Left colon (tissue), 2 donors: ENCODE data around the gene ZNF565. TPM values are rescaled to one million over a fixed set of nuclear protein-coding genes. Genes with fewer than 3 reads are reported as not detected.
"Not testable (repeated sequence)": the region's sequence is repeated elsewhere in the genome, so short reads cannot be mapped to it uniquely, and the experiment has no call there.

ENCODE experiments used
- ATAC-seq: fragments of 200-7000 bp; cut with Tn5 transposase; one replicate; pipeline ENCODE4 v1.9.1; 2020; ENCODE audit warnings: mild to moderate bottlenecking, moderate library complexity
- DNase-seq, 2 donors: peaks; one replicate each; pipeline ENCODE4 v3.0.0-alpha.2; 2020
- intact Hi-C, 2 donors: fragments of 100-400 bp; cut with DNase I in 1 of 2; cut with micrococcal nuclease in 1 of 2; formaldehyde crosslinking; loops; one replicate each; pipeline versions ENCODE4 v1.11.2 to v1.14.0; 2022; cut with DNase I, micrococcal nuclease
- long read RNA-seq: library from polyadenylated mRNA; unstranded; transcript quantifications from one replicate; pipeline ENCODE4 v2.0.0, GENCODE V29; 2021
- total RNA-seq, 2 donors: library from RNA; stranded (reverse); fragmentation: NEBNext Ultra II Directional; extraction: Animal tissue kit (Norgen Biotek cat#: 25700); gene quantifications; one replicate each; pipeline ENCODE4 v1.2.1, GENCODE V29; 2021
- donor health status: DM: no; HTN: no; CAD: no.
- donor health status: DM: yes; HTN: yes; CAD: no.

Gene ZNF565
- total RNA-seq, result 1 to 10 TPM; 2.8 to 3.4 TPM
- long read RNA-seq, partial matches to known transcripts, result 0 of 17 reads
- long read RNA-seq, other reads (novel, unspliced or antisense), result 13 of 17 reads

DNA sequence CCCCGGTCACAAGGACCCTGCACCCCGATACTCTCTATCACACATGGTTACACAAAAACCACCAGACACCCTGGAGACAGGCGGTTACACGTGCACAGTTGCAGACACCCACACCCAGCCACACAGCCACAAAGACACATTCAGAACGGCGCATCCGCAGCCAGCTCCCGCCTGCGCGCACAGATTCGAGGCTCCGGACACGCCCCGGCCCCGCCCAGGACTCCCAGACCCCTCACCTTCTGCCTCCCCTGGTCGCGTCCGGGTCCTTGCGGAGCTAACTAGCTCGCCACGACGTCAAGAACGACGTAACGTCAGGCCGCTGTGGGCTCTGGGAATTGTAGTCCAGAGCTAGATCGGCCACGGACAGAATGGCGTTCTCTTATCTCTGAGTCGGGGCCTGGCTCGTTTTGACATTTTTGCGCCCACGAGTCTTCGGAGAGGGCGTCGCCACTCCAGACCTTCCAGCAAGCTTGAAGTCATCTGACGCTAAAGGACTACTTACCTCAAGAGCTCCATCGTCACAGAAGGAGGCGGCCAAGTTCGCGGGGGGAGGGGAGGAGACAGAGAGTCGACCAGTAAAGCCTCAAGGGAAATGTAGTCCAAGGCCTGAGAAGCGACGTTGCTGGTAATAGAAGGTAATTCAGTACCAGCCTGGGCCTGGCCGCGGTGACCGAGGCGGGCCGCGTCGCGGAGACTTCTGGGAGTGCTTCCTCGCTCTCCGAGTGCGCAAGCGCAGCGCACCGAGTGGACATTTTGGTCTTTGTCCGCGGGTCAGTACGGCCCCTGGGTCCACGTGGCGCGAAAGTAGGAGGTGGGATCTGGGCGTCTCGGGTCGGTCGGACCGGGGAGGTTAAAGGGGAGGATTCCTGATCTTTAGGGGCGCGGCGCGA lies at the start of gene ZNF565, which contains the start of gene ZNF146:
TSS of gene ZNF565 (minus strand) at position 280 of the 890 bp plus-strand sequence. CDS start 12,680 bp downstream, outside the sequence.
TSS of gene ZNF146 (plus strand) at position 721 of the 890 bp plus-strand sequence. CDS start 21,335 bp downstream, outside the sequence.
- ATAC-seq, result peak; percentile 94
- intact Hi-C loops, result no loop called here

DNA sequence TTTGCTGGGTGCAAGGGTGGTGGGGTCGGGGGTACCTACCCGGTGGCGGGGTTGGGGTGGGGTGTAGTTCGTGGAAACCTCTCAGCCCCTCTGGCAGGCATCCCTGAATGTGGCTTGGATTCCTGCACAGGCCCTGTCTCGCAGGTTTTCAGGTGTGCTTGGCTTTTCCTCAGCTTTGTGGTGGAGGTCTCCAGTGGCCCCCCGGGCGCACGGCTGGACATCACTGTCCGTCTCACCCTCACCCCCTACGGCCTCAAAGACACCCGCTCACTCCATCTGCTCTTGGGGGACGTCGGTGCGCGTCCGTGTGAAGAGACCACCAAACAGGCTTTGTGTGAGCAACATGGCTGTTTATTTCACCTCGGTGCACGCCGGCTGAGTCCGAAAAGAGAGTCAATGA lies 44.7 kb upstream of the ZNF565 start:
- ATAC-seq, result no peak
- intact Hi-C loops, result no loop called here
- DNase-seq, result no peak

More for the DNA sequence above, at the start of gene ZNF565, which contains the start of gene ZNF146:
- peak; percentile 98 to 99 for DNase-seq

DNA sequence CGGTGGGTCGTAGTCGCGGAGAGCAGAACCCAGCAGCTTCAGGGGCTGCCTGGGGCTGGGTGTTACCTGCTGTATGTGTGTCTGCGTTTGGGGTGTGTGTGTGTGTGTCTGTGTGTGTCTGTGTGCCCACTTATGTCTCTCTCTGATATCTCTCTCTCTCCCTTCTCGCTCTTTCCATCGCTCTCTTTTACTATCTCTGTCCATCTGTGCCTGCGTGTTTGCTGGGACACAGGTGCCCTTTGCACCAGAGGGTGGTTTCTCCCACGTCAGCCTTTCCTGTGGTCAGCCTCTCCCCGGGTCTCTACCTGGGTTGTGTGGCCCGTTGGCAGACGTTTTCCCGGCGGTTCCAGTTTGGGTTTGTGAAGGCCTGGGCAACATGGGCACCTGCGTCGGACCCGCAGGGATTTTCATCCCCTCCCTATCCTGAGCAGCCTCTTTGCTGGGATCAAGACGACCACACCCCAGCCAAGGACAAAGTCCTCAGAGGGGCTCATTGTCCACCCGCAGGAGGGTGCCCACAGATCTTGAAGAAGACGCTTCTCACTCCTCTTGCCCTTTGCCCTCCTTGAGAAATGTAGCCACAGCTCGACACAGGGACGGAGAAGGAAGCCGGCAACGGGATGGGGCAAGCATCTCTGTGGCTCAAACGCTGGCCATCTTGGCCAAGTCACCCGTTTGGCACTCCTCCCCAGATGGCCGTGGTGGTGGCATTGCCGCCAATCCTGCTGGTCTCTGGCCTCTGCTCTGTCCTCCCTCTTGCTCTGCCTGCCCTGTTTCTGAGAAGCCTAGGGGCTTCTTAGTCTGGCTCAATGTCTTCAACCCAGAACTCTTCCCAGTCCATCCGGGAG lies 43.8 kb upstream of the ZNF565 start:
- ATAC-seq (no peak), DNase-seq (no peak)
- intact Hi-C loops, result no loop called here

DNA sequence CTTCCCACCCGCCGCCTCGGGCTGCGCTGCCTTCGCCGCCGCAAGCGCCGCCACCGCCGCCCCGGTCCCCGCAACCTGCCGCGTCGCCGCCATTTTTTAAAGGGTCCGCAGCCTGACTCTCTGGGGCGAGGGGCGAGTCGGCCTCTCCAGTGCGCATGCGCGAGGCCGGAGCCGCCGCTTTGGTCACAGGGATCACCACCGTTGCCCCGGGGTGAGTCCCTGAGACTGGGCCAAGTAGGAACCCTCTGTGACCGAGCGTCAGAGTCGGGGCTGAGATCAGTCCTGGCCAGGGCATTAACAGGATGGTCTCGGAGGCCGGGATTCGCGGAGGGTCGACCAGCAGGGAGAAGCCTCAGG lies 43.0 kb upstream of the ZNF565 start:
- no peak for ATAC-seq

DNA sequence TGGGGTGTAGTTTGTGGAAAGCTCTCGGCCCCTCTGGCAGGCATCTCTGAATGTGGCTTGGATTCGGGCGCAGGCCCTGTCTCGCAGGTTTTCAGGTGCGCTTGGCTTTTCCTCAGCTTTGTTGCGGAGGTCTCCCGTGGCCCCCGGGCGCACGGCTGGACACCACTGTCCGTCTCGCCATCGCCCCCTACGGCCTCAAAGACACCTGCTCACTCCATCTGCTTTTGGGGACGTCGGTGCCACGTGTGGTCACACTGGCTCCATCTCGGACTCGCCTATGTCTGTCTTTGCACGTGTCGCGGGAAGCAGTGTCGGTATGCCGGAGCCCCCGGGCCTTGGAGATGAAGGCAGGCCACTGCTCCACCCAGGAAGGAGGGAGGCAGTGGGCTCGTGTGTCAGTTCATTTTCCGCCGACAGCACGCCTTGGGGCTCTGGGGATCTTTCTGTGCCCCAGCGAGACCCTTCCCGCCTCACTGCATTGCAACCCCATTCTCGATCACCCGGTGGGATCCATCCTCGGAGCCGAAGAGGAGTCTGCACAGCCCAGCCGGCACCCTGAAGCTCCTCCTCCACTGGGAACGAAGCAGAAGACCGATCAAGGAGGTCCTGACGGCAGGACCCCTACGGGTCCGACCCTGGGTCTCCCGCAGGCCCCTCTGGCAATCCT lies 42.5 kb upstream of the ZNF565 start:
- no peak for ATAC-seq
- no peak for DNase-seq
- intact Hi-C loops, result no loop called here

More for the DNA sequence above, 43.0 kb upstream of the ZNF565 start:
- intact Hi-C loops, result no loop called here
- no peak for DNase-seq

DNA sequence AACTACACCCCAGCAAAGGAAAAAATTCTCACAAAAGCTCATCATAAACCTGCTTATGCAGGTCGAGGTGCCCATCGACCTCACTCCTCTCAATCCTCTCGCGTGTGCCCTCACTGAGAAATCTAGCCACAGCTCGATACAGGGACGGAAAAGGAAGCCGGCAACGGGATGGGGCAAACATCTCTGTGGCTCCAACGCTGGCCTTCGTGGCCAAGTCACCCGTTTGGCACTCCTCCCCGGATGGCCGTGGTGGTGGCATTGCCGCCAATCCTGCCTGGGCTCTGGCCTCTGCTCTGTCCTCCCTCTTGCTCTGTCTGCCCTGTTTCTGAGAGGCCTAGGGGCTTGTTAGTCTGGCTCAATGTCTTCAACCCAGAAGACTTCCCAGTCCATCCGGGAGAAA lies 41.6 kb upstream of the ZNF565 start:
- DNase-seq, result no peak
- no peak for ATAC-seq
- intact Hi-C loops, result no loop called here

DNA sequence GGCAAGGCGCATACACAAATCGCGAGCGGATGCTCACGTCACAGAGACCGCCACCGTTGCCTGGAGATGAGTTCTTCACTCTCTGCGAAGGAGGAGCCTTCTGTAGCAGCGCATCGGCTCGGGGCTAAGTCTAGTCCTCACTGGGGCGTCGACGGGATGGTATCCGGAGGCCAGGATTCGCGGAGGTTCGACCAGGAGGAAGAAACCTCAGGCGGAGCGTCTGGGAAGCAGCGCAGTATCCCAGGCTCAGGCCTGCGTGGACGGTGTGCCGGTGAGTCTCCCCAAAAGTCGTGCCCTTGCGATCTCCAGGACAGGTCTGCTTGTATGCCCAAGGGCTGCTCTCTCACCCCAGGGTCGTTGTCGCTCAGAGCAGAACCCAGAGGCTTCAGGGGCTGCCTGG lies 40.9 kb upstream of the ZNF565 start:
- intact Hi-C loops, result no loop called here
- ATAC-seq, result no peak
- no peak for DNase-seq

DNA sequence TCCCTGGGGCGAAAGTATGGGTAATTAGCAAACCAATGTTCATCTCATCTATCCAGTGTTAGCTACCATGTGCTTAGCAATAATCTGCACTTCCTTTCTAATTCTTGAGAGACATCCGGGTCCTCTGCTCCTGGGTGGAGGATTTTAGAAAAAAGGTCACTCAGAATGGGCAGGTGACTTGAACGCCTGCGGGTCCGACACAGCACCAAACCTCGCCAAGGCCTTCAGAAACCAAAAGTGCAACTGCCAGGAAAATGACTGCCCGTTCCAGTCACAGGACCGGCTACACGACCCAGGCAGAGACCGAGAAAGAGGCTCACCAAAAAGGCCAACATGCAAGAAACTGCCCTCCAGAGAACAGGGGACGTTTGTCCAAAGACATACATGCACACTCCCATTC lies 40.4 kb upstream of the ZNF565 start:
- ATAC-seq (no peak), DNase-seq (no peak)
- intact Hi-C loops, result no loop called here

DNA sequence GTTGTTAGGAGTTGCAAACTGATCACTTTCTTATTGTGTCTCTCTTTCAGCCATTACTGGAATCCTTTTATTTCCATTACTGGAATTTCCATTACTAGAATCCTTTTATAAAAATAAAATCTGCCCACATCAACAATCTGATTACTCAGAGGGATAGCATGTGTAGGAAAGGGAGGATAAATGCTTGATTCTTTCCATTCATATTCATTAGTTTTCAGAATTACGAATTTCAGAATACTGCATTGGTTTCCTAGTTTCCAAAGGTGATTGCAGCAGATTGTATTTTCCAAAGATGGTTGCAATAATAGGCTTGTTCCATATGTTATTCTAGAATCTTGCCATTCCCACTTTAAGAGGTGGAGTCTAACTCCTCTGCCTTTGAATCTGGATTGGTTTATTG lies 37.6 kb upstream of the ZNF565 start:
- DNase-seq (no peak), ATAC-seq (no peak)
- intact Hi-C loops, result no loop called here

DNA sequence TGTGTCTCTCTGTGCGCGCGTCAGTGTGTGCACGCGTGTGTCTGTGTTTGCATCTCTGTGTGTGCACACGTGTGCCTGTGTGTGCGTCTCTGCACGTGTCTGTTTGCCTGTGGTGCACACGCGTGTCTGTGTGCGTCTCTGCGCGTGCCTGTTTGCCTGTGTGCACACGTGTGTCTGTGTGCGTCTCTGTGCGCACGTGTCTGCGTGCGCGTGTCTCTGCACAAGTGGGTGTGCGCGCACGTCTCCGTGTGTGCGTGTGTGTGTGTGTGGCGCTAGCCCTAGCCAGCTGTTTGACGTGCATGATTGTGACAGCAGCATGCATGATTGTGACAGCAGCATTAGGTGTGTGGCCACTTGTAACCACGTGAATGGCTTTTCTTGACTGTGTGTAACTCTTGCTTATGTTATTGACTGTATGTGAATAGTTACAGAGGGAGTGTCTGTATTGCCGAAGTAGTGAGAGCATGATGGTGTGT lies 31.6 kb upstream of the ZNF565 start:
- no peak for ATAC-seq

DNA sequence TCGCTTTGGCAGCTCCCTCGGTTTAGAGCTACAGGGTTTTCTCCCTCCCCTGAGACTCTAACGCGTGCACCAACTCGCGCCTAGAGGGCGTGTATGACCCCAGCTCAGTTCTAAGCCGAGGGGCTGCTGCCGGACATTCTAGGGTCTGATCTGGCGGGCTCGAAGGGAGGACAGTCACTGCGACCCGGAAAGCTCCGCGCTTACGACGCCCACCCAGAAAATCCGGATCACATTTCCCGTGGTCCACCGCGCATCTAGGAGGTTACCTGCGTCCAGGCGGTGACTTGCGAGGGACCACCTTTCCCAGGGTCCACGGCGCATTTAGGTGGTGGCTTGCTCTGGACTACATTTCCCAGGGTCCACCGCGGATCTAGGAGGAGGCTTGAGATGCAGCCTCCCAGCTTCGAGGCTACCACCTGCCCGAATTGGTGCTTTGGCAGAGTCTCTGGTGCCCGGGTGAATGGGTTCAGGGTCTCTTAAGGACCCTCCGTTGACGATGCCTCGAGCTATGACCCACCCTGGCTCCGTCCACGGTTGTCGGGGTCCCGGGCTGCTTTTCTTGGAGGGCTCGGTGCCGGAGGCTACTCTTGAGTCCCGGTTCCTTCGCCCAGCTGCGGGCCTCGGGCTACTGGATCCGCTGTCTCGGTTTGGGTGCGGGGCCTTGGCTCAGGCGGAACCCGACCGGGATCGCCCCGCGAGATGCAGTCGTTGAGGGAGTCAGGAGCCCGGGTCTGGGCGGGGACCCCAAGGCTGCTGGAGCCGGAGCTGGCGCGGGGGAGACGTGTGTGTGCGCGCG lies 30.9 kb upstream of the ZNF565 start:
- intact Hi-C loops, result no loop called here
- no peak for DNase-seq

More for the DNA sequence above, 31.6 kb upstream of the ZNF565 start:
- DNase-seq, result no peak
- intact Hi-C loops, result no loop called here

DNA sequence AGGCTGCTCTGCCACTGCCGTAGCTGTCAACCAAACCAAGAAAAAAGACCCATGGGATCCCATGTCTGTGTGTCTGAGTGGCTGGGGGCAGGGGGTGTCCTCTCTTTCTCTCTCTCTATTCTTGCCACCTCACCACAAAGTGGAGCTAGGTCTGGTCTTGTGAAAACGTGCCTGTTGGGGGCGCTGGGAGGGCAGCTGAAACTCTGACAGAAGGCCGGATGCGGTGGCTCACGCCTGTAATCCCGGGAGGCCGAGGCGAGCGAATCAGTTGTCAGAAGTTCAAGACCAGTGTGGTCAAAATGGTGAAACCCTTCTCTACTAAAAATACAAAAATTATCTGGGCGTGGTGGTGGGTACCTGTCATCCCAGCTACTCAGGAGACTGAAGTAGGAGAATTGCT lies 29.6 kb upstream of the ZNF565 start:
- ATAC-seq, result no peak
- intact Hi-C loops, result no loop called here
- no peak for DNase-seq

More for the DNA sequence above, 30.9 kb upstream of the ZNF565 start:
- no peak for ATAC-seq

DNA sequence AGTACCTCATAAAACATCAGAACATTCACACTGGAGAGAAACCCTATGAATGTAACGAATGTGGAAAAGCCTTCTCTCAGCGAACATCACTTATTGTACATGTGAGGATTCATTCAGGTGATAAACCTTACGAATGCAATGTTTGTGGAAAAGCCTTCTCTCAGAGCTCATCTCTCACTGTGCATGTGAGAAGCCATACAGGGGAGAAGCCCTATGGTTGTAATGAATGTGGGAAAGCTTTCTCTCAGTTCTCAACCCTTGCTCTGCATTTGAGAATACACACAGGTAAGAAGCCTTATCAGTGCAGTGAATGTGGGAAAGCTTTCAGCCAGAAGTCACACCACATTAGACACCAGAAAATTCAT lies 22.5 kb upstream of the ZNF565 start:
- DNase-seq (no peak), ATAC-seq (no peak)
- intact Hi-C loops, result no loop called here

DNA sequence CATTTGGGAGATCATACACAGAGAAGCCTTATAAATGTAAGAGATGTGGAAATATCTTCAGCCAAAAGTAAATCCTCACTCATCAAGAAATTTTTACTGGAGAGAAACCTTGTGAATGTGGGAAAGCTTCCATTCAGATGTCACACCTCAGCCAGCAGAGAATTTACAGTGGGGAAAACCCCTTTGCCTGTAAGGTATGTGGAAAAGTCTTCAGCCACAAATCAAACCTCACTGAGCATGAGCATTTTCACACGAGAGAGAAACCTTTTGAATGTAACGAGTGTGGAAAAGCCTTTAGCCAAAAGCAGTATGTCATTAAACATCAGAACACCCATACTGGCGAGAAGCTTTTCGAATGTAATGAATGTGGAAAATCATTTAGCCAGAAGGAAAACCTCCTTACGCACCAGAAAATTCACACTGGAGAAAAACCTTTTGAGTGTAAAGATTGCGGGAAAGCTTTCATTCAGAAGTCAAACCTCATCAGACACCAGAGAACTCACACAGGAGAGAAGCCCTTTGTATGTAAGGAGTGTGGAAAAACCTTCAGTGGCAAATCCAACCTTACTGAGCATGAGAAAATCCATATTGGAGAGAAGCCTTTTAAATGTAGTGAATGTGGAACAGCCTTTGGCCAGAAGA lies 22.0 kb upstream of the ZNF565 start:
- intact Hi-C loops, result no loop called here
- ATAC-seq, result no peak
- DNase-seq, result no peak

DNA sequence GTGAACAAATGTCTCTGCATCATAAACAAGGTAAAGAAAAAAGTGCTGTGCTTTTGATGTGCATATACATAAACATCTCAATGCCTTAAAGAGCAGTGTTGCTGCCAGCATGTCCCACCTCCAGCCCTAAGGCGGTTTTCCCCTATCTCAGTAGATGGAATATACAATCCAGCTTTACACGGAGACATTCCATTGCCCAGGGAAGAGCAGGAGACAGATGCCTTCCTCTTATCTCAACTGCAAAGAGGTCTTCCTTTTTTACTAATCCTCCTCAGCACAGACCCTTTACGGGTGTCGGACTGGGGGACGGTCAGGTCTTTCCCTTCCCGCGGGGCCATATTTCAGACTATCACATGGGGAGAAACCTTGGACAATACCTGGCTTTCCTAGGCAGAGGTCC lies 19.2 kb upstream of the ZNF565 start:
- ATAC-seq, DNase-seq, intact Hi-C loops: not testable (repeated sequence)

DNA sequence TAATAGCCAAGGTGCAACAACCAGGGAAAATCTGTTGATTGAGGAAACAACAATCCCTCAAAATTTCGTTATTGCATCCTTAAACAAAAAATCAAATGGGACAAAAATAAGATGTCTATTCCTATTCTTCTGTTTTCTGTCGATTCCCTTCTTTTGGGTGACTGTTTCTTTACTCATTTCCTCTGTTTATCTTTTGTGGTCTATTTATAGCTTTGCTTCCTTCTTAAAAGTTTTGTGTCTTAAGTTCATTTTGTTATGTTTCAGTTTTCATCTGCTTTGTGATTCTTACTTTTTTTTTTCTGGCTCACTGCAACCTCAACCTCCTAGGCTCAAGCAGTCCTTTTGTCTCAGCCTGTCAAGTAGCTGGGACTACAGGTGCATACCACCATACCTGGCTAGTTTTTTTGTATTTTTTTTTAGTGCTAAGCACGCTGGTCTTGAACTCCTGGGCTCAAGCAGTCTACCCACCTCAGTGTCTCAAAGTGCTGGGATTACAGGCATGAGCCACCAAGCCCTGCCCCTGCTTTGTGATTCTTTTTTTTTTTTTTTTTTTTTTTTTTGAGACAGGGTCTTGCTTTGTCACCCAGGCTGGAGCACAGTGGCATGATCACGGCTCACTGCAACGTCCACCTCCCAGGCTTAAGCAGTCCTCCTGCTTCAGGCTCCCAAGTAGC lies 10.9 kb upstream of the ZNF565 start:
- DNase-seq (no peak), ATAC-seq (no peak)
- intact Hi-C loops, result no loop called here

DNA sequence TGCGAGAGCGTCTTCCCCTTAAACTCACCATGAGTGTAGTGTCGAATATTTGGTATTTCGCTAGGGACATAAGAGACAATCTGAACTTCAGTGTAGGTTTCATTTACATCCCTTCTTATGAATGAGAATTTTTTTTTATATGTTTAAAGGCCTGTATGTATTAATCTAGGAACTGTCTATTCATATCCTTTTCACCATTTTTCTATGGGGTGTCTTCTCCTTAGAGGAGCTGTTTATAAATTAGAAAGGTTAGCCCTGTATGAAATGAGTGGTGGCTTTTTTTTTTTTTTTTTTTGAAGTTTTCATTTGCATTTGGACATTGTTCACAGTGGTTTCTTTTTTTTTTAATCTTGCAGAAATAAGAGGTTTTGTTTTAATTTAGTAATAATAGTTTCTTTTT lies 8.0 kb upstream of the ZNF565 start:
- intact Hi-C loops, result no loop called here
- DNase-seq (no peak), ATAC-seq (no peak)
